GM18909 (cell line): ENCODE results near the gene CSPG4.
"Not testable (repeated sequence)": the region's sequence is repeated elsewhere in the genome, so short reads cannot be mapped to it uniquely, and the experiment has no call there.

Experiments used
- ATAC-seq: cut with Tn5 transposase; IDR thresholded peaks from one replicate; pipeline ENCODE4 v1.9.1; 2021; ENCODE audit warnings: mild to moderate bottlenecking; ENCODE audit not compliant: unreplicated experiment, poor library complexity

The CSPG4 gene

DNA sequence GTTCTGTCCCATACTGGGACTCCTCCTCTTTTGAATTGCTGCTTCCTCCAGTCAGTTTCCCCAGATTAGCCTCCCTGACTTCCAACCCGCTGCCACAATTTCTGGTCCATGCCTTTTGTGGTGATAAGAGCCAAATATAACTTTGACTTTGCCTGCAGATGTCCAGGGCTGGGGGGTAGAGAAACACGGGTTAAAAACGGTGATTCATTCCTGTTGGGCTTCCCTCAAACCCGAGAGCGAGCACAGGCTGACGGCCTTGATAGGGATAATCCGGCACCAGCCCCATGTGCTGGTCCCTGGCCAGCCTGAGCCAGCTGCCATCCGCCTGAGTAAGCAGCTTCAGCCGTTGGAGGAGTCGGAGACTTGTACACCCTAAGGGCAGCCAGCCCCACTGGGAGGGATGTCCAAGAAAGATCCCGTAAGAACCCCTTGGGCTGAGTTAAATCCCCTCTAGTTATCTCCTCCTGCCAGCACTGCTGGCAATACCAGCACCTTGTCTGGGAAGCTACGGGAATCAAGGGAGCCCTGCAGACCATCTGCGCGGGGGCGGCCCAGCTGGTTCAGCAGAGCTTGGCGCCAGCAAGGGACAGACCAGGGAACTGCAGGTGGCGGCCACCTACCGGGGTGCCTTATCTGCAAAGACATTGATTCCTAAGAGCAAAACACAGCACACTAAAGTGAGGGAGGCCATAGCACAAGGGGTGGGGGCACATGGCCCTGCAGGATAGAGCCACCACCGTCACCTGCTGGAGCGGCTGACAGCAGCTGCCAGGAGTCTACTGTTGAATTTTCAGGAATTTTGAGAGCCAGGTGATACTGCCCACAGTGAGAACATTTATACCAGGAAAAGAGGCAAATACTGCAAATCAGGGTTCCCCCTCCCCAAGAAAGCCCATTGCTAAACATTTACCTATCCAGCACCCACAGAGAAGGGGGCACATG, 18.1 kb downstream of the CSPG4 start:
- no peak for ATAC-seq

DNA sequence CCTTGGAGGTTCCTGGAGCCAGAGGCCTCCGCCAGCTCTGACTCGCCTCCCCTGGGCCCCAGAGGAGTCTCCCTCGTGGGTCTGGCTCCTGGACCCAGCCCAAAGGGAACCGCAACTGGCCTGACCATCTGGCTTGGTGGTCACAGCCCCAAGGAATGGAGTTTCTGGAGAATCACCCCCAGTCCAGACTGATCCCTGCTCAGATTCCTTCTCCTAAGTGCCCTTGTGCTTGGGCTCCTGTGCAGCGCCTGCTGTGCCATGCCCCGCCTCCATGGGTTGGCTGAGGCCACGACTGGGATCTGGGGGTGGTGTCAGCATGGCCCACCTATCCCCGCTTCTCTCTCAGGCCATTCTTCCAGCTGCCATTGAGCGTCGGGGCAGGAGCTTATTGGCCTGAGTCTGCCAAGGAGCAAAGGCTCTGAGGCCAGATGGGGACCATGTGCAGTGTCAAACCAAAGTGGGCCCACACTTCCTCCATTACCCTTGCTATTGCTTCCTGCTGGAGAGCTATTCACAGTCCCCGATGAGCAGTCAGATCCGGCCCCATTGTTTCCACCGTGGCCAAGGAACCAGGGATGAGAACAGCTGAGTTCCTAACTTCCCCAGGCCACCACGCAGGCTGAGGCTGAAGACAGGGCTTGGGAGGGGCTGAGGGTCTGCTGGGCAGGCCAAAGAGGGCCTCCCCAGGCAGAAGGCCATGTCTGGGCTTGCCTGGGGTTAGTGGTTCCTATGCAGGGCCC, 19.0 kb downstream of the CSPG4 start:
- ATAC-seq = no peak

DNA sequence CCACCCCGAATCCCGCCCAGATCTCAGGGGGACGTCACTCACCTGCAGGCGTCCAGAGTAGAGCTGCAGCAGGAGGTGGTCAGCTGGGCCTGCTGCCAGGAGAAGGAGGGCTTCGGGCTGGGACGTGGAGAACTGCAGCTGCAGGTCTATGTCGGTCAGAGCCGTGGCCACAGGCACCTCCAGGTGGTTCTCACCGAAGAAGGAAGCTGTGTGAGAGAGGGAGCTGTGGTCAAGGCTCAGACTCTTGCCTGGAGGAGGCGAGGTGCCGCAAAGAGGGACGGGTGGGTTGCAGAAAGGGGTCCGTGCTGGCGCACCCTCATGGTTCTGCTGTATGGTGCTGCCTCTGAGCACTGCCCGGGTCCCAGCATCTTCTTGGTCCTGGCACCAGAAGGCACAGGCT, 19.6 kb downstream of the CSPG4 start:
- not testable (repeated sequence) for ATAC-seq

DNA sequence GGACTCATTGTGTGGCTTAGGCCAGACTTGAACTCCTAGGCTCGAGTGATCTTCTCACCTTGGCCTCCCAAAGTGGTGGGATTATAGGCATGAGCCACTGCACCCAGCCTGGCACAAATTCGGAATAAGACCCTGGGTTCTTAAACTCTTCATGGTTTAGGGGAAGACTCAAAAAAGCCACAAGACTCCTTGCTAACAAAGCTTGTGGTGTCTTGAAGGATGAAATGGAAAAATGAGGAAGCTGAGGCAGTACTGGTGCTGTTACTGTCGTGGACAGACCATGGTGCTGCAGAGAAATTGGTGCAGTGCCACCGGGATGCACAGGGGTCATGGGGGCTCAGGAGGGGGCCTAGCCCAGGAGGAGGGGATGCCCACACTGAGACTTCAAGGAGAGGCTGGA, 20.3 kb downstream of the CSPG4 start:
- not testable (repeated sequence) for ATAC-seq

- ATAC-seq = not testable (repeated sequence)
These were observed 23.2 kb downstream of the CSPG4 start for GRCh38 chr15:75689429-75689828.

GRCh38 chr15:75688831-75689230, 23.8 kb downstream of the CSPG4 start:
- no peak for ATAC-seq

DNA sequence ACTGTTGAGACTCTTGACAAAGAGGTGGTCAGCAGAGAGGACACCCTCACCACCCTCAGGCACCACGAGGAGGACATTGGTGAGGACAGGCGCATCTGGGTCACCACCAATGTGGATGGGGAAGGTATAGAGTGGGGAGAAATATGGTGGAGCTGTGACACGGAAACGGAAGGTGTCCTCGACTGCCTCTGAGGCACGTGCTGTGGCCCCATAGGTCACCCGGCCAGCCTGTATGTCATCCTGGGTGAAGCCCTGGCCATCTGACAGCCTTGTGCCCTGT, 24.4 kb downstream of the CSPG4 start:
- ATAC-seq = no peak

- ATAC-seq = no peak
These were observed 25.0 kb downstream of the CSPG4 start for GRCh38 chr15:75687486-75688277.

DNA sequence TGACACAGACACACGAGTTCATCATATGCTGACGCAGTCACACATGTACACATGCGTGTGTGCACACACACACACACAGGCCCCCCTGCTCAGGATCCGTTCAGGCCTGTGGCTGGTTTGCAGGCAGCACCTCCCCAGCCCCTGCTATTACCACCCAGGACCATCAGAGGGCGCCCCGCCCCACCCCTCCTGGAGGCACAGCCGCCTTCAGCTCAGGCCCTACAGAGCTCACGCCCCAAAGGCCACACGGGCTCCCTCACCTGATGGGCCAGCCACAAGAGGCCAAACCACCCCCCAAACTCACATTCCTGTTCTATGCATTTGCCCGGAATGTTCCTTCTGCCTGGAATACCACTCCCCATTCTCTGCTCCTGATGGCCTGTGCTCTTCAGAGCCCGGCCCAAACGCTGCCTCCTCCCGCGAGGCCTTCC, 26.4 kb downstream of the CSPG4 start:
- ATAC-seq = peak; percentile 57

DNA sequence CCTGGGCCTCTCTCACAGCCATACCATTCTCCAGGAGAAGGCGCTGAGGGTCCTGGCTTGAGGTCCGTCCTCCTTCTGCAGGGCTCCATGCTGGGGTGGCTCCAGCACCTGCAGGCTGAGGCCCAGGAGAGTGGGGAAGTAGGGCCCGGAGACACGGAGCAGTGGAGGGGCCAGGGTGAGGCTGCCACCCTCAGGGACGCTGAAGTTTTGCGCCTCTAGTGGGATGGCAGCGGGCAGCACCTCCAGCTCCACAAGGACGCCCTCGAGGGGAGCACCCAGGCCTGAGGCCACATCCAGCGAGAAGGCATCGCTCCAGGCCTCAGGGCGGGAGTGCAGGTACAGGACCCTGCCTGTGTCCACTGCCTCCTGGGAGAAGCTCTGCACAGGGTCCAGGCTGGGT, 27.5 kb downstream of the CSPG4 start:
- no peak for ATAC-seq

- ATAC-seq = no peak
These were observed 28.0 kb downstream of the CSPG4 start for GRCh38 chr15:75684648-75685047.

DNA sequence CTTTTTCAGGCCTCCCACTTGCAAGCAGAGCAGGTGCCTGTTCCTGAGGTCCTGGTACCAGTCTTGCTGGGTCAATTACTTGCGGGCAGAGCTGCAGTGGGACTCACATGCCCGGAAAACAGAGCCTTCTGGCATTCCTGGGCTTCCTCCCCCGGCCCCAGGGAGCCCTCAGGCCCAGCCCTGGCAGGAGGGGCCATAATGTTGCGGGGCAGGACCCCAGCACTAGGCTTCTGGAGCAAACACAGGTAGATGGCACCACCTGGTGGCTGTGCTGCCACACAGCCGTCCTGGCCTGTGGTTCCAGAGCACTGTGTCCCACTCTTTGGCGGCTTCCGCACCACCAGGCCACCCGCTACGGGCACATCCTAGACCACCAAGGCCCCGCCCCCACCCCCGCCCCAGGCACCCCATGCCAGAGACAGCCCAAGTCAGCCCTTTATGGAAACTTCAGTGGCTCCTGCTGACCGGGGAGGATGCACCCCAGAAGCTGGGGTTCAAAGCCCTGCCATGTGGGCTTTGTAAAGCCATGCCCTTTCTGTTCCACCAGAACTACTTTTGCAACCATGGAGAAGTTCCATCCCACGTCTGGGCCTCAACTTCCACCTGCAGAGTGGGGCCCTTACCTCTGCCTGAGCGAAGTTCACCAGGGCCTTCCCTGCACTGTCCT, 28.9 kb downstream of the CSPG4 start:
- ATAC-seq = peak; percentile 55

DNA sequence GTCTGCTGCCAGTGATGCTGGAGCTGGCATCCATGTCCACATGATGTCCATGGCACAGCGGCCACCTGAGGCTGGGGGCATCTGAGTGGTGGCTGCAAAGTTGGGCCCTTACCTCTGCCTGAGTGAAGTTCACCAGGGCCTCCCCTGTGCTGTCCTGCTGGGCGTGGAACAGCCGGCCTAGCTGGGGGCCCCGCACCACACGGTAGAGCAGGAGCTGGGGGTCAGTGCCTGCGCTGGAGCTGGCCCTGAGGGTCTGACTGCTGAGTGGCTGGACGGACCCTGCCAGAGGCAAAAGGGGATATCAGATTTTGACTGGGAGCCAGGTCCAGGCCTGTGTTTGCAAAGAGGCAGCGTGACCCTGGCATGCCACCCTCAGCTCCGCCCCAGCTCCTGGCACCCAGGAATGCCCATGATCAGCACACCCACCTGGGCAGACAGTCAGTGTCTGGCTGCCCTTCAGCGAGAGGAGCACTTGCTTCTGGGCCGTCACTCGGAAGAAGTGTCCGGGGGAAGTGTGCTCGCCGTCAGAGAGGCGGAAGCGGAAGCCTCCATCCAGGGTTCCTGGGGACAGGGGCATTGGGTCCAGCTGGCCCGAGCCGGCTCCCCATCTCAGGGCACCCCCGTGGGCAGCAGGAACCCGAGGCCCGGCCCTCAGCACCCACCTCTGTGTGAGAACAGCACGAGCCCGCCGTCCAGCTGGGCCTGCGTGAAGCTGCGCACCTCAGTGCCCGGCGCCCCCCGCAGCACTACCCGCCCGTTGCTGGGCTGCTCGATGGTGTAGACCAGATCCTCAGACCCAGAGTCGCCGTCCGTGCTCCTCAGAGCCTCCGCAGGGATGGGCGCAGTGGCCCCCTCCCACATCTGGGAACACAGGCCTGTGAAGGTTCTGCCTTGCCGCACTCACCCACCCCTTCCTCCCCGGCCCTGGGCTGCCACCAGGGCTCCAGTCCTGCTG, 30.2 kb downstream of the CSPG4 start:
- no peak for ATAC-seq

DNA sequence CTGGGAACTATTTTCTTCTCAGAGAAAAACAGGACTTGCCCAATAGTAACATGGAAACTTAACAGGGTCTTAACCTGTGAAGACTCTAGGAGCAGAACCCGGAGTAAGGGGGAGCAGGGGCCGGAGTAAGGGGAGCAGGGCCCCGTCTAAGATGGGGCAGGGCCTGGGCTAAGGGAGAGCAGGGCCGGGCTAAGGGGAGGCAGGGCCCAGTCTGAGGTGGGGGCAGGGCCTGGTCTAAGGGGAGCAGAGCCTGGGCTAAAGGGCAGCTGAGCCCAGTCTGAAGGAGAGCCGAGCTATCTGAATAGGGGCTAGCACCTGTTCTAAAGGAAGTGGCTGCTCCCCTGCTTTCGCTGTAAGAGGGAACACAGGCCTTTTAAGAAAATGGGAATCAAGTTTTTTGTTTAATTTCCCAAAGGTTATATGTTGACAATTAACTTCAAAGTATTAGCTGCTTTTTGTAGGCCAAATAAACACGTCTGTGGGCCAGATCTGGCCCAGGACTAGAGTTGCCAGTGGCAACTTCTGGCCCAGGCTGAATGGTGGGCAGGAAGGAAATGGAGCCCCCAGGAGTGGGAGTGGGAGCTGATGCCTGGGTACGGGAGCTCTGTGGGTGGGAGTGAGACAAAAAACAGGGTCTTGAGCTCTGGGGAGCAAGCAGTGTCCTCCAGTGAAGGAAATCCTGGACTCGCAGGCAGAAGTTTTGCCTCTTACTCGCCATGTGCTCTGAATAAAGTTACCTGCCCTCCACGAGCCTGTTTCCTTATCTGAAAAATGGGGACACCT, 32.5 kb downstream of the CSPG4 start:
- ATAC-seq = no peak

GRCh38 chr15:75678324-75678690, 34.3 kb downstream of the CSPG4 start:
- not testable (repeated sequence) for ATAC-seq

DNA sequence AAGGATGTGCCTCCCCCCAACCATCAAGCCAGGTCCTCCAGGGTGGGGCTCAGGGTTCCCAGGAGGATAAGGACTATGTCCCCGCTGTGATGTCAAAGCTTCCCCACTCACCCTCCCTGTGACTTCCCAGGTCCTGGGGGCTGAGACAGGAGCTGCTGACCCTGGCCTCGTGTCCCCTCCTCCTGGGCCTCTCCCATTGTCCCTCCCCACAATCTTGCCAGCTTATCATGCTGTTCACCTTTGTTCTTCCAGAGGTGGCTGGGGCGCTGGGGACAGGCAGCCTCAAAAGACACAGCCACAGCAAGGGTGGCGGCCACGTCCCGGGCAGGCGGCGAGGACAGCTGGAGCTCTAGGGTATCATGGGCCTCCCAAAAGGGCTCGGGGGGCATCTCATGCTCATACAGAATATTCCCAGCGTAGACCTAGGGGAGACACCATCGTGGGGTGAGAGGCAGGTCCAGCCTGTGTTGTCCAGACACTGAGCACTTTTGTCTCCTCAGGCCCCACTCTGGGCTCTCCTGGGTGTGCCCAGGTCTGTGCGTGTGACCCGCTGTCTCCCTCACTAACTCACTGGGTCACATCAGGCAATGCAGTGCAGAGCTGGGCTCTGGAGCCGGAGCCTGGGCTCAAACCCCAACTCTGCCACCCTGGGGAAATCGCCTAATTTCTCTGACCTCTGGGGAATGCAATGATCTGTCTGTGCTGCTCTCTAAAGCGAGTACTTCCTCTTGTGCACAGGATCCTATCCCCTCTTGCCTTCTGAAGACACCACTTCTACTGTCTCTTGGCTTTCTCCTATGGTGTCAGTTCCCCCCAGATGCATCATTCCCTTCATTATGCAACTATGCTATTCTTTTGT, 35.0 kb downstream of the CSPG4 start:
- ATAC-seq = no peak

DNA sequence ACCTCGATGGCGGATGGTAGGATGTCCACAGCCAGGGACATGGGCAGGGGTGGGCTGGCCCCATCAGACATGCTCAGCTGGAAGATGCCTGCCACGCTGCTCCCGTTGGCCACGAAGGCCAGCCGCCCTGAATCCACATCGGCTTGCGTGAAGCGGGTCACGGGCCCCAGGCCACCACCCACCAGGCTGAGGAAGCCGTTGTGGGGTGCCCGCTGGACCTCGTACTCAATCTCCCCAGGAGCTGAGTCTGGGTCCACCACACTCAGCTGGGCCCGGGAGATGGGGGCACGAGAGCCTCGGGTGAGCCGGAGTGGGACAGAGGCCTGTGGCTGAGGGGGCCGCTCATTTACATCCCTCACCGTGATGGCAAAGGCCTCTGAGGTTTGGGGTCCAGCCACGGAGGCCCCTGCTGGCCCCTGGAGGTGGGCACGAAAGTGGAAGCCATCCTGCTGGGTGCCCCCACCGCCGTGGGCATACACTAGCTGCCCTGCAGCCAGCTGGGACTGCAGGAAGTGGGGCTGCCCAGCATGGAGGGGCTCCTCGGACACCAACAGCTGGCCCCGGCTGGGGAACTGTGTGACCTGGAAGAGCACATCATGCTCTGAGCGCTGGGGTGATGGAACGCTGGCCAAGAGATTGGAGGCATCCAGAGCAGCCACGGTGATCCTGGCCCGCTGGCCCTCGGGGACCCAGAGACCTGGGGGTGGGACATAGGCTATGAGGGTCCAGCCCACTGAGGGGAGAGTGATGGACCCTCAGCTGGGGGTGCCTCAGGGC, 35.8 kb downstream of the CSPG4 start:
- no peak for ATAC-seq
